HCT116 (cell line): ENCODE data around the gene HOXC12. TPM values are rescaled to one million over a fixed set of nuclear protein-coding genes. Genes with fewer than 3 reads are reported as not detected.

ENCODE experiments used
- ATAC-seq: fragments of 200-7000 bp; cut with Tn5 transposase; 2 replicates; pipeline ENCODE4 v1.9.1; 2020; ENCODE audit warnings: mild to moderate bottlenecking, moderate library complexity
- BruUV-seq: library from RNA; stranded (reverse); fragments of 400-500 nt; replicated peaks from 2 replicates; lab custom pipeline; 2021; lab: Mats Ljungman, UMichigan
- CTCF ChIA-PET: fragments of 300-600 bp; sonication (Branson Sonifier 250); formaldehyde crosslinking; loops from one replicate; lab custom pipeline; 2021; ENCODE audit warnings: antibody characterized with exemption; lab: Charles Lee
- POLR2A ChIA-PET: fragments of 300-600, 350-600 bp; sonication (Branson Sonifier 250); formaldehyde crosslinking; loops from one replicate; lab custom pipeline; 2021; ENCODE audit warnings: antibody characterized with exemption; lab: Charles Lee
- RAD21 ChIA-PET, 2 experiments: fragments of 300-600 bp; sonication (Branson Sonifier 250); formaldehyde crosslinking; loops; one replicate each; lab custom pipeline; 2023; ENCODE audit warnings: low total read pairs in 2 of 2; ENCODE audit not compliant: uncharacterized antibody in 2 of 2, unreplicated experiment in 2 of 2, low non-redundant PET in 1 of 2; lab: Charles Lee
- DNase-seq: peaks from one replicate; pipeline ENCODE4 v3.0.0-alpha.2; 2010; ENCODE audit warnings: low read depth, low spot score
- H2AFZ ChIP-seq: fragments of 200-600 bp; shearing (Covaris generic), sonication (generic); 2 replicates; pipeline ENCODE4 v1.6.1; 2017; ENCODE audit warnings: low read depth, mixed run types, mixed read lengths, antibody characterized with exemption, low read length; ENCODE audit not compliant: poor library complexity, severe bottlenecking
- H3K27ac ChIP-seq: 2 replicates; pipeline ENCODE4 v1.5.1; 2012; ENCODE audit warnings: low read depth, low read length
- H3K27me3 ChIP-seq: fragments of 200-600 bp; sonication (generic); 2 replicates; pipeline ENCODE4 v1.6.1; 2016; ENCODE audit warnings: mixed run types, low read length, mixed read lengths; ENCODE audit not compliant: insufficient read depth
- H3K36me3 ChIP-seq, 2 experiments: fragments of 200-500 bp in 1 of 2; fragments of 200-600 bp in 1 of 2; sonication (Bioruptor generic) in 1 of 2; sonication (generic) in 1 of 2; 2 replicates each; pipeline versions ENCODE4 v1.5.1 to v1.6.1; 2014 to 2016; ENCODE audit warnings: low read length in 2 of 2, inconsistent platforms in 1 of 2, mixed read lengths in 1 of 2, mixed run types in 1 of 2; ENCODE audit not compliant: insufficient read depth in 2 of 2, control insufficient read depth in 1 of 2
- H3K4me1 ChIP-seq, 2 experiments: fragments of 200-600 bp in 1 of 2; sonication (generic) in 1 of 2; 2 replicates each; pipeline versions ENCODE4 v1.5.1 to v1.6.1; 2012 to 2017; ENCODE audit warnings: low read length in 2 of 2, inconsistent platforms in 1 of 2, mild to moderate bottlenecking in 1 of 2, mixed read lengths in 1 of 2, mixed run types in 1 of 2, moderate library complexity in 1 of 2; ENCODE audit not compliant: insufficient read depth in 2 of 2, control insufficient read depth in 1 of 2
- H3K4me2 ChIP-seq: fragments of 200-600 bp; sonication (generic); 2 replicates; pipeline ENCODE4 v1.6.1; 2017; ENCODE audit warnings: mixed run types, low read length, mixed read lengths
- H3K4me3 ChIP-seq, 2 experiments: fragments of 200-600 bp in 1 of 2; sonication (generic) in 1 of 2; replicated peaks in 1 of 2; 2 replicates each; pipeline ENCODE4 v1.5.1; 2011 to 2016; ENCODE audit warnings: low read length in 2 of 2, control low read depth in 1 of 2, low read depth in 1 of 2, mild to moderate bottlenecking in 1 of 2, mixed read lengths in 1 of 2, mixed run types in 1 of 2
- H3K79me2 ChIP-seq: fragments of 200-600 bp; sonication (generic); 2 replicates; pipeline ENCODE4 v1.6.1; 2017; ENCODE audit warnings: mild to moderate bottlenecking, mixed run types, low read length, moderate library complexity, mixed read lengths; ENCODE audit not compliant: insufficient read depth
- H3K9ac ChIP-seq: fragments of 200-600 bp; sonication (generic); 2 replicates; pipeline ENCODE4 v1.6.1; 2016; ENCODE audit warnings: low read length, mixed read lengths
- H3K9me2 ChIP-seq: fragments of 200-600 bp; sonication (generic), shearing (Covaris generic); 2 replicates; pipeline ENCODE4 v1.6.1; 2017; ENCODE audit warnings: mixed run types, mild to moderate bottlenecking, moderate library complexity; ENCODE audit not compliant: insufficient read depth
- H3K9me3 ChIP-seq, 2 experiments: fragments of 200-500 bp in 1 of 2; fragments of 200-600 bp in 1 of 2; sonication (Bioruptor generic) in 1 of 2; sonication (generic) in 1 of 2; 2 replicates each; pipeline ENCODE4 v1.6.1; 2014 to 2017; ENCODE audit warnings: low read length in 2 of 2, mixed read lengths in 2 of 2, inconsistent platforms in 1 of 2, low read depth in 1 of 2, mild to moderate bottlenecking in 1 of 2, mixed run types in 1 of 2, moderate library complexity in 1 of 2; ENCODE audit not compliant: control insufficient read depth in 1 of 2, insufficient read depth in 1 of 2
- H4K20me1 ChIP-seq: fragments of 200-600 bp; sonication (generic), shearing (Covaris generic); 2 replicates; pipeline ENCODE4 v1.6.1; 2017; ENCODE audit warnings: mixed run types, mild to moderate bottlenecking, moderate library complexity; ENCODE audit not compliant: insufficient read depth
- CEBPB ChIP-seq: IDR thresholded peaks from 2 replicates; pipeline ENCODE4 v1.6.1; 2012; ENCODE audit warnings: low read depth
- ELF1 ChIP-seq: IDR thresholded peaks from 2 replicates; pipeline ENCODE4 v1.6.1; 2012; ENCODE audit warnings: low read depth, borderline replicate concordance
- EZH2 ChIP-seq: fragments of 200-600 bp; sonication (generic); IDR thresholded peaks from 2 replicates; pipeline ENCODE4 v1.6.1; 2017; ENCODE audit warnings: antibody characterized with exemption, mixed run types
- EZH2phosphoT487 ChIP-seq: fragments of 200-600 bp; IDR thresholded peaks from 2 replicates; pipeline ENCODE4 v1.6.1; 2018; ENCODE audit warnings: antibody characterized with exemption, borderline replicate concordance
- JUND ChIP-seq: IDR thresholded peaks from 2 replicates; pipeline ENCODE4 v1.6.1; 2012
- RAD21 ChIP-seq: IDR thresholded peaks from 2 replicates; pipeline ENCODE4 v1.6.1; 2012; ENCODE audit warnings: low read depth, mild to moderate bottlenecking
- SIN3A ChIP-seq: IDR thresholded peaks from 2 replicates; pipeline ENCODE4 v1.6.1; 2012; ENCODE audit warnings: low read depth
- SRF ChIP-seq: IDR thresholded peaks from 2 replicates; pipeline ENCODE4 v1.6.1; 2012; ENCODE audit warnings: low read depth
- TCF7L2 ChIP-seq: IDR thresholded peaks from 2 replicates; pipeline ENCODE4 v1.7.0; 2011; ENCODE audit warnings: borderline replicate concordance, inconsistent platforms; ENCODE audit not compliant: insufficient read depth, insufficient read length; ENCODE audit errors: extremely low read depth
- YY1 ChIP-seq: IDR thresholded peaks from 2 replicates; pipeline ENCODE4 v1.6.1; 2011; ENCODE audit warnings: low read length, low read depth, moderate library complexity, mild to moderate bottlenecking; ENCODE audit not compliant: insufficient replicate concordance; ENCODE audit errors: extremely low read depth
- ZFX ChIP-seq: fragments of 450-650 bp; IDR thresholded peaks from 2 replicates; pipeline ENCODE4 v1.6.1; 2017
- ZNF274 ChIP-seq: fragments of 200-500 bp; sonication (Bioruptor generic); IDR thresholded peaks from 2 replicates; pipeline ENCODE4 v1.6.1; 2014; ENCODE audit warnings: mild to moderate bottlenecking, low read depth, low read length, inconsistent platforms
- intact Hi-C: fragments of 100-400 bp; cut with micrococcal nuclease; formaldehyde crosslinking; loops from 2 replicates; pipeline ENCODE4 v1.10.0; 2022
- total RNA-seq: library from RNA; stranded (reverse); gene quantifications from one replicate; pipeline ENCODE4 v1.2.1, GENCODE V29; 2021; ENCODE audit not compliant: unreplicated experiment
- TF ChIP-seq, protein P1 (sequence below): IDR thresholded peaks from 2 replicates; pipeline ENCODE4 v1.6.1; 2012; ENCODE audit warnings: low read depth

HOXC12 gene
- total RNA-seq, 1 experiment from 2014 or later, result not detected

DNA sequence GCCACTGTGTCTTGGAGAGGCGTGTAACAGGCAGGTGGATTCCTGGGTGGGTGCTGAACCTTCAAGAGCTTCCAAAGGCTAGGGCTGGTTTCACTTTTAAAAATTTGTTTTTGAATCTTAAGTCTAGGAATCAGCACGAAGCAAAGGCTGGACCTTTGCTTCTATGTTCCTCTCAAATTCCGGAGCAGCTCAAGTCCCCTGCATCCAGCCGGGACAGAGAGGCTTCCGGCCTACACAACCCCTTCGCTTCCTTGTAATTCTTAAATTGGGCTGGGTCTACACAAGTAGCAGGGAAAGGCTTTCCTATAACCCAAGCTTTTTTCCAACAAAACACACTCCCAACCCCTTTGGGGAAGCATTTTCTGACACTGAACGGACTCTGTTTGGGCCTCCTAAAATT is 8.3 kb downstream of the HOXC12 start (continued):
- TF ChIP-seq ZNF274 (no peak), SRF (no peak)

- ChIA-PET RAD21 (no interaction called here), CTCF (no interaction called here), POLR2A (no interaction called here)
- H3K27me3 ChIP-seq, result no peaks in the 10 kb centered on the region
- no peaks in the 10 kb centered on the region for H4K20me1 ChIP-seq
- no peak for ATAC-seq
- H3K27ac ChIP-seq, result no peak overlapping the region
- no peak for DNase-seq
- no peaks in the 10 kb centered on the region for H3K4me1 ChIP-seq
- no peaks in the 10 kb centered on the region for H3K9me2 ChIP-seq
- H3K79me2 ChIP-seq, result no peaks in the 10 kb centered on the region
- H3K4me2 ChIP-seq, result no peak overlapping the region
- H3K36me3 ChIP-seq, result no peaks in the 10 kb centered on the region
- H3K9ac ChIP-seq, result no peak overlapping the region
- BruUV-seq, result no TSS peak
- H3K4me3 ChIP-seq, result no peak overlapping the region
- TF ChIP-seq SIN3A (no peak), TCF7L2 (no peak), EZH2phosphoT487 (no peak), ELF1 (no peak), JUND (no peak), RAD21 (no peak), SRF (no peak)
- no peaks in the 10 kb centered on the region for H3K9me3 ChIP-seq
- intact Hi-C loops, result no loop called here
- H2AFZ ChIP-seq, result no peak overlapping the region
These were observed 9.0 kb downstream of the HOXC12 start for GRCh38 chr12:53963434-53964314.

- Histone ChIP-seq H4K20me1 (no peaks in the 10 kb centered on the region), H3K4me2 (no peak overlapping the region), H3K9me2 (no peaks in the 10 kb centered on the region), H3K9me3 (no peaks in the 10 kb centered on the region), H3K27ac (no peak overlapping the region), H3K4me3 (no peak overlapping the region), H3K27me3 (no peaks in the 10 kb centered on the region), H3K79me2 (no peaks in the 10 kb centered on the region), H2AFZ (no peak overlapping the region), H3K36me3 (no peaks in the 10 kb centered on the region), H3K4me1 (no peaks in the 10 kb centered on the region), H3K9ac (no peak overlapping the region)
- ChIA-PET RAD21 (no interaction called here), POLR2A (no interaction called here), CTCF (no interaction called here)
- no peak for DNase-seq
- no TSS peak for BruUV-seq
- TF ChIP-seq, protein P1, sequence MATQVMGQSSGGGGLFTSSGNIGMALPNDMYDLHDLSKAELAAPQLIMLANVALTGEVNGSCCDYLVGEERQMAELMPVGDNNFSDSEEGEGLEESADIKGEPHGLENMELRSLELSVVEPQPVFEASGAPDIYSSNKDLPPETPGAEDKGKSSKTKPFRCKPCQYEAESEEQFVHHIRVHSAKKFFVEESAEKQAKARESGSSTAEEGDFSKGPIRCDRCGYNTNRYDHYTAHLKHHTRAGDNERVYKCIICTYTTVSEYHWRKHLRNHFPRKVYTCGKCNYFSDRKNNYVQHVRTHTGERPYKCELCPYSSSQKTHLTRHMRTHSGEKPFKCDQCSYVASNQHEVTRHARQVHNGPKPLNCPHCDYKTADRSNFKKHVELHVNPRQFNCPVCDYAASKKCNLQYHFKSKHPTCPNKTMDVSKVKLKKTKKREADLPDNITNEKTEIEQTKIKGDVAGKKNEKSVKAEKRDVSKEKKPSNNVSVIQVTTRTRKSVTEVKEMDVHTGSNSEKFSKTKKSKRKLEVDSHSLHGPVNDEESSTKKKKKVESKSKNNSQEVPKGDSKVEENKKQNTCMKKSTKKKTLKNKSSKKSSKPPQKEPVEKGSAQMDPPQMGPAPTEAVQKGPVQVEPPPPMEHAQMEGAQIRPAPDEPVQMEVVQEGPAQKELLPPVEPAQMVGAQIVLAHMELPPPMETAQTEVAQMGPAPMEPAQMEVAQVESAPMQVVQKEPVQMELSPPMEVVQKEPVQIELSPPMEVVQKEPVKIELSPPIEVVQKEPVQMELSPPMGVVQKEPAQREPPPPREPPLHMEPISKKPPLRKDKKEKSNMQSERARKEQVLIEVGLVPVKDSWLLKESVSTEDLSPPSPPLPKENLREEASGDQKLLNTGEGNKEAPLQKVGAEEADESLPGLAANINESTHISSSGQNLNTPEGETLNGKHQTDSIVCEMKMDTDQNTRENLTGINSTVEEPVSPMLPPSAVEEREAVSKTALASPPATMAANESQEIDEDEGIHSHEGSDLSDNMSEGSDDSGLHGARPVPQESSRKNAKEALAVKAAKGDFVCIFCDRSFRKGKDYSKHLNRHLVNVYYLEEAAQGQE, result no peak
- TF ChIP-seq ZFX, result no peak
- no peak for TF ChIP-seq RAD21
- no peak for TF ChIP-seq YY1
- no peak for TF ChIP-seq CEBPB
- TF ChIP-seq EZH2, result no peak
- no peak for ATAC-seq
- intact Hi-C loops, result no loop called here
These were observed 9.6 kb downstream of the HOXC12 start for GRCh38 chr12:53964315-53964713.
